Gastroesophageal sphincter (tissue), 3 donors: Measurements from ENCODE around the gene AHNAK2.

Source experiments
- CTCF ChIP-seq, 4 experiments: fragments of 200-600 bp in 2 of 4; fragments of 450-650 bp in 2 of 4; sonication (generic) in 1 of 4; IDR thresholded peaks; one replicate each; pipeline ENCODE4 v1.5.1; 2017 to 2019; ENCODE audit warnings: antibody characterized with exemption in 4 of 4, mild to moderate bottlenecking in 2 of 4, moderate library complexity in 2 of 4
- EP300 ChIP-seq: sonication (generic); formaldehyde crosslinking; IDR thresholded peaks from one replicate; pipeline ENCODE4 v1.6.1; 2017; ENCODE audit warnings: antibody characterized with exemption, mild to moderate bottlenecking
- POLR2AphosphoS5 ChIP-seq: sonication (generic); formaldehyde crosslinking; IDR thresholded peaks from one replicate; pipeline ENCODE4 v1.6.1; 2017; ENCODE audit warnings: antibody characterized with exemption

- no peak for TF ChIP-seq EP300
- no peak for TF ChIP-seq CTCF (IDR thresholded peaks at IDR 0.05)
- no peak for TF ChIP-seq POLR2AphosphoS5
Measured at GRCh38 chr14:104973135-104973384, 5.1 kb downstream of the AHNAK2 start.
